Measurements from ENCODE around the gene OPRM1. TPM values are rescaled to one million over a fixed set of nuclear protein-coding genes. Genes with fewer than 3 reads are reported as not detected.

OPRM1 gene
- total and polyA plus RNA-seq, 9 donors, result not detected

DNA sequence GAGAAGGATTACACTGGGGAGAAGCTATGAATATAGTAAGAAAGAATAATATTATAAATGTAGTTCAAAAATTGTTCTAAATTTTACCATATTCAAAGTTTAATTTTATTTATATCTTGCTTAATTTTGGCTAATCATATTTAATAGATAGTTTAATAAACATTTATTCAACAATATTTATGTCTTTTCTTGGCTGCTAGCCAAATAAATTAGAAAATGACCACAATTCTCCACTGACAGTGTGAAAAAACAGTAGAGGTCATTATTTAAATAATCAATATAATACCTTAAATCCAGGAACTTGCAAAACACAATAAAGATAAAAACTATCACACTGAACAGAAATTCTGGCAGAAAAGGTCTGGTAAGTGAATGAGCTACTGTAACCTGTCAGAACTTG, 171.6 kb downstream of the OPRM1 start:
- Histone ChIP-seq H3K27me3 (no peaks in the 10 kb centered on the region), H3K4me1 (ENCODE audit: insufficient read depth) (no peaks in the 10 kb centered on the region), H3K36me3 (no peaks in the 10 kb centered on the region), H3K4me3 (no peak overlapping the region), H3K9me3 (no peaks in the 10 kb centered on the region), H3K27ac (no peak overlapping the region)
- TF ChIP-seq EP300 (IDR thresholded peaks at IDR 0.05), result no peak
- TF ChIP-seq POLR2A (IDR thresholded peaks at IDR 0.05), result no peak
- TF ChIP-seq, protein P1, sequence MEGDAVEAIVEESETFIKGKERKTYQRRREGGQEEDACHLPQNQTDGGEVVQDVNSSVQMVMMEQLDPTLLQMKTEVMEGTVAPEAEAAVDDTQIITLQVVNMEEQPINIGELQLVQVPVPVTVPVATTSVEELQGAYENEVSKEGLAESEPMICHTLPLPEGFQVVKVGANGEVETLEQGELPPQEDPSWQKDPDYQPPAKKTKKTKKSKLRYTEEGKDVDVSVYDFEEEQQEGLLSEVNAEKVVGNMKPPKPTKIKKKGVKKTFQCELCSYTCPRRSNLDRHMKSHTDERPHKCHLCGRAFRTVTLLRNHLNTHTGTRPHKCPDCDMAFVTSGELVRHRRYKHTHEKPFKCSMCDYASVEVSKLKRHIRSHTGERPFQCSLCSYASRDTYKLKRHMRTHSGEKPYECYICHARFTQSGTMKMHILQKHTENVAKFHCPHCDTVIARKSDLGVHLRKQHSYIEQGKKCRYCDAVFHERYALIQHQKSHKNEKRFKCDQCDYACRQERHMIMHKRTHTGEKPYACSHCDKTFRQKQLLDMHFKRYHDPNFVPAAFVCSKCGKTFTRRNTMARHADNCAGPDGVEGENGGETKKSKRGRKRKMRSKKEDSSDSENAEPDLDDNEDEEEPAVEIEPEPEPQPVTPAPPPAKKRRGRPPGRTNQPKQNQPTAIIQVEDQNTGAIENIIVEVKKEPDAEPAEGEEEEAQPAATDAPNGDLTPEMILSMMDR (IDR thresholded peaks at IDR 0.05), result no peak
- no peak for DNase-seq
- intact Hi-C loops (cut with DNase I), result no loop called here

DNA sequence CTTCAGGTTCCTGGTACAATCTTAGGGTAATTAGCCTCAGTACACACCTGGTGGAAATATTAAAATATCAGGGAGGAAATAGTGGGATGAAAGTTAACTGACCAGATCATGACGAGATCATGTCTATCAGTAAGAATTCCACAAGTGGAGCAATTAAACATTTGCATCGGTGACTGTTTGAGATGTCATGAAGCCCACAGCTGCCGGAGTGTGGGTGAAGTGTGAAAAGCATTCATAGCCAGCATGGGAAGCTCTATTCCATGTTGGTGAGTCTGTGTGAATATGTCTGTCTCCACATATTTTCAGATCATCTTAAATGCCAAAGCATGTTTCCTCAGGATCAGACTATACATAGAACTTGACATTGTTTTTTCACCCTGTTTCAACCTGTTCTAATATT, 174.7 kb downstream of the OPRM1 start:
- no peak for TF ChIP-seq EP300 (IDR thresholded peaks at IDR 0.05)
- no peak for TF ChIP-seq POLR2A (IDR thresholded peaks at IDR 0.05)
- TF ChIP-seq, protein P1 (IDR thresholded peaks at IDR 0.05), result no peak
- no peak for DNase-seq
- Histone ChIP-seq H3K4me1 (ENCODE audit: insufficient read depth) (no peaks in the 10 kb centered on the region), H3K4me3 (no peak overlapping the region), H3K36me3 (no peaks in the 10 kb centered on the region), H3K27me3 (no peaks in the 10 kb centered on the region), H3K9me3 (no peaks in the 10 kb centered on the region), H3K27ac (no peak overlapping the region)
- WGBS, 3 donors, result 80 to 81% (median 81%) methylated on average over 3 of the region's 3 CpGs
- intact Hi-C loops (cut with DNase I), result no loop called here

DNA sequence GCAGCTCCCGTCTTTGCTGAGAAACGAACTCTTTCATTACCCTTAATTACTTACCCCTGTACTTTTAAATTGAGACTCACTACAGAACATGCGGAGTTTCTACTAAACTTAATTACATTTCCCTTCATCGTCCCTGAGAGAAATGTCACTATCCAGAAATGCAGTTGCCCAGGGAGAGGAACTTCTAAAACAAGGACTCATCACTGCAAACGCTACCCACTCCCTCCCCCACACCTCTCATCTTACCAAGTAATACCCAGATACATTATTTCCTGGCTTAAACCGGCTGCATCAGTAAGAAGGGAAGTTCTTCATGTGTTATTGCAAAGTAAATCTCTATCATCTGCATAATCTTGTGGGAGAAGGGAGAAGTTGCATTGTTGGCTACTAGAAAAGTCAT, 179.3 kb downstream of the OPRM1 start:
- no peaks in the 10 kb centered on the region for H3K36me3 ChIP-seq
- H3K27ac ChIP-seq, result no peak overlapping the region
- H3K4me3 ChIP-seq, result no peak overlapping the region
- intact Hi-C loops (cut with DNase I), result no loop called here
- no peak for DNase-seq
- H3K27me3 ChIP-seq, result no peaks in the 10 kb centered on the region
- H3K4me1 ChIP-seq (ENCODE audit: insufficient read depth), result no peaks in the 10 kb centered on the region
- no peak for TF ChIP-seq POLR2A (IDR thresholded peaks at IDR 0.05)
- TF ChIP-seq, protein P1 (IDR thresholded peaks at IDR 0.05), result no peak
- no peak for TF ChIP-seq EP300 (IDR thresholded peaks at IDR 0.05)
- 30 to 40% (median 36%) methylated on average over 6 of the region's 6 CpGs for WGBS, 3 donors
- no peaks in the 10 kb centered on the region for H3K9me3 ChIP-seq

DNA sequence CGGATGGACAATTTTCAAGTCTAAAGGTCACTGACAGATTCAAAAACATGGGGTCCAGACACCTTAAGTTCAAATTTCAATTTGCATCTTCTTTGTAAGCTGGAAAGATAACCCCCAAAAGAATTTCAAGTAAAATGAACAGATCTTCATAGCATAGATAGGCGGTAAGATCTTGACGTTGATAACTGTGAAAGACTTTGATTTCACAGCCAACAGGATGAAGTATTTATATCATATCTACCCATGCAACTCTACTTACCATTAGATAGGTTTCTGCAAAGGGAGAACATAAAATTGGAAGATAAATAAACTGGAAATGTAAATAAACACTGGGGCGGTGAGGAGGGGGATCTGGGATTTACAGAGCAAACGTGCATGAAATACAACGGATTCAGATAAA, 179.7 kb downstream of the OPRM1 start:
- TF ChIP-seq EP300 (IDR thresholded peaks at IDR 0.05), result no peak
- TF ChIP-seq, protein P1 (IDR thresholded peaks at IDR 0.05), result no peak
- no peak for TF ChIP-seq POLR2A (IDR thresholded peaks at IDR 0.05)
- 85 to 88% (median 87%) methylated on average over 6 of the region's 6 CpGs for WGBS, 3 donors

DNA sequence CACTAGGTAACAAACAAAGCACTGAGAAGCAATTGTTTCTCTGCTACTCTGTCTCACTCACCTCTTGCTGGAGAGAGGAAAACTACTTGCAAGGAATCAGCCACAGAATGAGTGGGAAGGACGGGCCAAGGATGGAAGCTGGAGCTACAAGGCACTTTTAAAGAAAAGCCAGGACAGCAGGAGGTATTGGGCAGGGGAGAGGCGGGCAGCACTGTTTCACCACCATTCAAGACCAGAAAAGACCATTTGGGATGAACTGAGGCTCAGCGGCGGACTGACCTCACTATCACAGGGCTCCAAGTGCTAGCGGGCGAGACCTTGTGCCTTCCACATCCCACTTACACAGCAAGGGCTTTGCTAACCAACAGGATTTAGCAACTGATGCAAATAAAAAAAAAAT, 180.2 kb downstream of the OPRM1 start:
- H3K27ac ChIP-seq, result no peak overlapping the region
- H3K4me1 ChIP-seq (ENCODE audit: insufficient read depth), result no peaks in the 10 kb centered on the region
- no peak for DNase-seq
- H3K36me3 ChIP-seq, result no peaks in the 10 kb centered on the region
- intact Hi-C loops (cut with DNase I), result no loop called here
- H3K27me3 ChIP-seq, result no peaks in the 10 kb centered on the region
- TF ChIP-seq EP300 (IDR thresholded peaks at IDR 0.05) (no peak), POLR2A (IDR thresholded peaks at IDR 0.05) (no peak)
- TF ChIP-seq, protein P1 (IDR thresholded peaks at IDR 0.05), result no peak
- H3K4me3 ChIP-seq, result no peak overlapping the region
- 94 to 99% (median 97%) methylated on average over 6 of the region's 6 CpGs for WGBS, 3 donors
- H3K9me3 ChIP-seq, result no peaks in the 10 kb centered on the region

More for the DNA sequence above, 179.7 kb downstream of the OPRM1 start:
- intact Hi-C loops (cut with DNase I), result no loop called here
- Histone ChIP-seq H3K4me3 (no peak overlapping the region), H3K36me3 (no peaks in the 10 kb centered on the region), H3K27ac (no peak overlapping the region), H3K4me1 (ENCODE audit: insufficient read depth) (no peaks in the 10 kb centered on the region), H3K27me3 (no peaks in the 10 kb centered on the region), H3K9me3 (no peaks in the 10 kb centered on the region)
- DNase-seq, result no peak

Data from ovary (tissue), 9 donors.